ENCODE results near the gene PRRC1.
"Not testable (repeated sequence)": the region's sequence is repeated elsewhere in the genome, so short reads cannot be mapped to it uniquely, and the experiment has no call there.

Gene PRRC1

GRCh38 chr5:127517480-127518318 lies at the start of gene PRRC1:
PRRC1 (plus strand) TSS chr5:127517640; CDS start chr5:127523480, 5,840 bp downstream.
- peak; percentile 77 for DNase-seq (ENCODE audit: low spot score)

DNA sequence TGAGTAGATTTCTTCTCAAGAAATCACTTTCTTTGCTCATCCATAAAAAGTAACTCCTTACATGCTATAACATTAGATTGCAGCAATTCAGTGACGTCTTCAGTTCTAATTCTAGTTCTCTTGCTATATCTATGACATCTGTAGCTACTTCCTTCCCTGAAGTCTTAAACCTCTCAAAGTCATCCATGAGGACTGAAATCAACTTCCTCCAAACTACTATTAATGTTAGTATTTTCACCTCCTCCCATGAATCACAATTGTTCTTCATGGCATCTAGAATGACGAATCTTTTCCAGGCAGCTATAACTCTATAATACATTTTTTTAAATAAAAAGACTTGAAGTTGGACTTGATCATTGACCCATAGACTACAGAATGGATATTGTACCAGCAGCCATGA lies 46.2 kb upstream of the PRRC1 start:
- DNase-seq (ENCODE audit: low spot score) = no peak

- no peak for DNase-seq (ENCODE audit: low spot score)
Observed at GRCh38 chr5:127472700-127473099, 44.7 kb upstream of the PRRC1 start.

- DNase-seq (ENCODE audit: low spot score) = no peak
Observed at GRCh38 chr5:127486471-127486870, 31.0 kb upstream of the PRRC1 start.

- peak; percentile 21 for DNase-seq (ENCODE audit: low spot score)
Observed at GRCh38 chr5:127492854-127493738, 24.3 kb upstream of the PRRC1 start.

DNA sequence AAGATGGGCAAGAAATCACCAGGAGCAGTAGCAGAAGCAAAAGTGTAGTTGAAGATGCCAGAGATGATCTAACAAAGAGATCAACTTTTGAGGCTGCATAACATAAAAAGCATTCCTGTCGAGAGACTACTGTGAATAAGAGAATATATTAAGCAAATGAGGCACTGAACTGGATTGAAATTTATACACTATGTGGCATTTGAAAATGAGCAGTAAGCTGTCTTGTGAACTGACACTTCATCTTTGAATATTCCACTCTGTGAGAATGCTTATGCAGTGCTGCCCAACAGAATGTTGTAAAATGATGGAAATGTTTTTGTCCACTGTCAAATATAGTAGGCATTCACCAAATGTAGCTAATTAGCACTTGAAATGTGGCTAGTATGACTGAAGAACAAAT lies 18.9 kb upstream of the PRRC1 start:
- no peak for DNase-seq (ENCODE audit: low spot score)

DNA sequence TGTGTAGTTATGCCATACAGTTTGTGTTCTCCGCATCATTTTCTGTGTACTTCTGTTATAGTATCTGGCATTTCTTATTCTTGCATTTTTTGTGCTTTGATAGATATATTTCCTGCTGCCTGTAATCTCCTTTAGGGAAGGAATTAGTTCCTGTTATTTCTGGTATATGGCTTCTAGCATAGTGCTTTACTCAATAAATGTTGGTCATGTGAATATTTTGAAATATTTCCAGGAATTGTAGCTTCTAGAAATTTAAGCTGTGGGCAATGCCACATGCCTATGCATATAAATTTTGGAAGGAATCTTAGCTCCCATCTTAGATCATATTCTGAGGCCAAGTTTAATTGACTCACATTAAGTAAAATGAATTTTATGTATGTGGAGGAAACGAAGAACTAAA lies 11.5 kb upstream of the PRRC1 start:
- no peak for DNase-seq (ENCODE audit: low spot score)

DNA sequence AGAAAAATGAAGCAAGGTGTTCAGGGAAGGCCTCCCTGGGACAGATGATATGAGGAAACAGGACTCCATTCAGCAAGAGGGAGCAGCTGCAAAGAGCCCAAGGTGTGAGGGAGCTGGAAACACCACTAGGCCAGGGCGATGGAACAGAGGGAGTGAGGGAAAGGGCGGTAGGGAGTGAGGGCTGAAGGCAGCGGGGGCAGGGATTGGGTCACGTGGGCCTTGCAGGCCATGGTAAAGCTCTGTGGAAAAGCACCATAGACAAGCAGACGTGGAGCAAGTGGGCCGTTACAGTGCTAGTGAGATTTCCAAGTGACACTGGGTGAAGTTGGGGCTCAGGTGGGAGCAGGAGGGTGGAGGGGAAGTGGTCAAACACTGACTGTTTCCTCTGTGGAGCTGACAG lies 10.8 kb upstream of the PRRC1 start:
- DNase-seq (ENCODE audit: low spot score) = no peak

DNA sequence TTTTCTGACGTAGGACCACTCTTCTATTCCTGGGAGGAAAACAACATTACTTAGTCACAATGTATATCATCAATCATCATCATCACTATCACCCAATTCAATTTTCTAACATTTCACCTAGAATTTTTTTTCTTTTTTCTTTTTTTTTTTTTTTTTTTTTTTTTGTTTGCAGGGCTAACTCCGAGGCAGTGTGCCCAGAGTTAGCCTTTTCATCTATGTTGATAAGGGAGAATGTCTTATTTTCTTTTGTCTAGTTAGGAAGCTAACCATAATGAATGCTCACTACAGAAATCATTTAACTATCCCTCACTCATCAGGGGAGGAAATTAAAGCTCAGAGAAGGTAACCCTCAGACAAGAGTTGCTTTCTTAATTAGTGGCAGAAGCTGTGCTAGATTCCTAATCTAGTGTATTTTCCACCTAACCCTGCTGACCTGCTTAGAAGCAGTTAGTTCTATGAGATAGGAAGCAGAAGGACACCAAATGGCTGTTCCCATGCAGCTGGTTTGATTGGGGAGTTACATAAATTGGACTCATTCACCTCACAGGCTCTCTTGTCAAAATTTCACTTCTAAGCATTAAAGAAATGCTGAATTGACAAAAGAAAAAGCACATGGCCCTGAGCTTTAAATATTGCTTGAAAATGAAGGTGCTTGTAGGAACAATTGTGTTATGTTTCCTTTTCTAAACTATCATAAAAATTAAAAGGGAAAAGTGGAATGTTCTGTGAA lies 8.6 kb upstream of the PRRC1 start:
- no peak for DNase-seq (ENCODE audit: low spot score)

DNA sequence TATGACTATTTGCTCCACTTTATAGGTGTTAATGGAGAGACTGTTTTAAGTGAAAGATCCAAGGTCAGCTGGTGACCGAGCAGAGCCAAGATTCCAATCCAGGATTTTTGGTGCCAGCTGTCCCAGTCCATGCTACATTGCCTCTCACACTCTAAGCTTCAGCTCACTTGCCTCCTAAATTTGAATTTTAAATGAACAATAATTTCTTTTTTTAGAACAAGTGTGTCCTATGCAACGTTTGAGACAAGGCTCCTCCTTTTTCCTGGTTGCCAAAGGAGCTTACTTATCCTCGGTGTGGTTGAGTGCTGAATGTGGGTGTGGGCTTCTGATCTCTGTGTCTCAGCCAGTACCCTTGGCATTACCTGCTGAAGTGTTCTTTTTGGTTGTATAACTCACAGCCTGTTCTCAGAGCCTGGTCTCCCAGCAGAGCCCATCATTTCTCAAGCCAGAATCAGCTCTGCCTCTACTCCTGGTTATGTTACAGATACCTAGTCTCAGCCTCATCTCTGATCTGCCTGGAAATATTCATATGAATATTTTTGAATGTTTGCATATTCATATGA lies 4.0 kb upstream of the PRRC1 start:
- no peak for DNase-seq (ENCODE audit: low spot score)

- no peak for DNase-seq (ENCODE audit: low spot score)
Observed at GRCh38 chr5:127514816-127515215, 2.6 kb upstream of the PRRC1 start.

GRCh38 chr5:127515693-127516440 lies 1.6 kb upstream of the PRRC1 start:
- no peak for DNase-seq (ENCODE audit: low spot score)

GRCh38 chr5:127517110-127517479 lies 345 bp upstream of the PRRC1 start:
- no peak for DNase-seq (ENCODE audit: low spot score)

- DNase-seq (ENCODE audit: low spot score) = peak; percentile 41
Observed at GRCh38 chr5:127518319-127518621, 830 bp downstream of the PRRC1 start.

- DNase-seq (ENCODE audit: low spot score) = no peak
Observed at GRCh38 chr5:127519527-127519926, 2.1 kb downstream of the PRRC1 start.

DNA sequence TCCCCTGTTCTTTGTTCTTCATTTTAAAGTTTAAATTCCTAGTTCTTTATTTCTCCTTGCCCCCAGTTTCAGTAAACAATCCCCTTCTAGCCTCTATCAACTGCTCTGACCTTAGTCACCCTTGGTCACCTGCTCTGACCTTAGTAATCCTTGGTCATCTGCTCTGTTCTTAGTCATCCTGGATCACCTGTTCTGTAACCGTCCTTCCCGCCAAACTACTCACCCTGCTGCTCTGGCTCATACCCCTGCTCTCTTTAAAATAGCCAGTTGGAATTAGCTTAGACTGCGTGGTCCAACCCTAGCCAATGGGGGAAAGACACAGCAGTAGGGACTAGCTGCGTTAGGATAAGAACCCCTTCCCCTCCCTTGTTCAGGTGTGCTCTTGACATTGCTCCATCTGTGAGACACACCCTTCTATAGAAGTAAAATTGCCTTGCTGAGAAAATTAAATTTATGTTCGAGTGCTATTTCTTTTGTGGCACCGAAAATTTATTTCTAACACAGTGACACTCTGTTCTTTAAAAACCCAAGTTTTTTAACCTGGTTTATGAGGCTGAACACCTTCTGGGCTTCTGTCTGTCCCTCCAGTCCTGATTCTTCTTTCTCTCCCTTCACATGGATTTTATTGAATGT lies 3.8 kb downstream of the PRRC1 start:
- DNase-seq (ENCODE audit: low spot score) = no peak

- no peak for DNase-seq (ENCODE audit: low spot score)
Observed at GRCh38 chr5:127525181-127525580, 7.7 kb downstream of the PRRC1 start.

- DNase-seq (ENCODE audit: low spot score) = no peak
Observed at GRCh38 chr5:127529904-127530682, 12.7 kb downstream of the PRRC1 start.

DNA sequence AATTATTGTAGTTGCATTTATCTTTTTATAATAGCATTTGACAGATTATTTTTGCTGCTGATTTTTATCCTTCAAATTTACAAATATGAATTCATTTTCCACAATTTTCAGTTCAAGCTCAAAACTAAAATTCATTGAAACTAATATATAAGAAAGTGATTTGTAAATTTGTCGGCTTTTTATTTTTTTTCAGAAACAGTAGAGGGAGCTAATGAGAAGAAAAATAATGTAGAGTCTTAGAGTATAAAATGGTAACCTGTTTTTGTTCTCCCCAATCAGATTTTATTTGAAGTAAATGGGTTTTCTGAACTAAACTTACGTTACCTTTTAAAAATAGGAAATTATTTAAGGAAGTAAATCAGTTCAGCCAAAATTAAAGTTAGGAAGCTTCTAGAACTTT lies 19.2 kb downstream of the PRRC1 start:
- DNase-seq (ENCODE audit: low spot score) = no peak

DNA sequence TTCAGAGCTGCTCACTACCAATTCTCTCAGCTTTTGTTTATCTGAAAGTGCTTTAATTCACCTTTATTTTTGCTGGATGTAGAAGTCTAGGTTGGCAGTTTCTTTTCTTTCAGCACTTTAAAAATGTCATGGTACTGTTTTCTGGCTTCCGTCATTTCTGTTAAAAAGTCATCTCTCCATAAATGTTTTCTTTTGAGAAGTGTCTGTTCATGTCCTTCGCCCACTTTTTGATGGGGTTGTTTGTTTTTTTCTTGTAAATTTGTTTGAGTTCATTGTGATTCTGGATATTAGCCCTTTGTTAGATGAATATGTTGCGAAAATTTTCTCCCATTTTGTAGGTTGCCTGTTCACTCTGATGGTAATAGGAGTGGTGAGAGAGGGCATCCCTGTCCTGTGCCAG lies 23.1 kb downstream of the PRRC1 start:
- not testable (repeated sequence) for DNase-seq (ENCODE audit: low spot score)

Measured in activated CD4-positive, alpha-beta T cell treated with anti-CD3 and anti-CD28 coated beads, Interleukin-2, Interleukin-4, amounts not matched to agents 100 ng/mL and 50 ng/mL, durations not matched to agents 16 hours and 8 hours (primary cell).